HepG2 (cell line): ENCODE measurements around the gene NOXO1. TPM values are rescaled to one million over a fixed set of nuclear protein-coding genes. Genes with fewer than 3 reads are reported as not detected.
A peak's percentile ranks its signal among the peaks of the same experiment; 100 is the strongest.

ENCODE experiments used
- BRD4 ChIP-seq: sonication (generic); formaldehyde crosslinking; IDR thresholded peaks from 2 replicates; pipeline ENCODE4 v1.4.0; 2020; ENCODE audit warnings: missing genetic modification reagents
- ELF4 ChIP-seq: sonication (generic); formaldehyde crosslinking; IDR thresholded peaks from 2 replicates; pipeline ENCODE4 v1.5.0; 2020; ENCODE audit warnings: missing genetic modification reagents, mild to moderate bottlenecking, moderate library complexity, borderline replicate concordance
- GABPB1 ChIP-seq: IDR thresholded peaks from 2 replicates; pipeline ENCODE4 v1.6.1; 2016; ENCODE audit warnings: mild to moderate bottlenecking, missing genetic modification reagents, moderate library complexity, missing compliant biosample characterization
- LBX2 ChIP-seq: sonication (generic); formaldehyde crosslinking; IDR thresholded peaks from 2 replicates; pipeline ENCODE4 v1.5.0; 2020; ENCODE audit warnings: missing genetic modification reagents, mild to moderate bottlenecking, borderline replicate concordance
- MTERF4 ChIP-seq: sonication (generic); formaldehyde crosslinking; IDR thresholded peaks from 2 replicates; pipeline ENCODE4 v1.8.0; 2023; ENCODE audit warnings: mild to moderate bottlenecking, missing genetic modification reagents
- MTF2 ChIP-seq: sonication (generic); formaldehyde crosslinking; IDR thresholded peaks from 2 replicates; pipeline ENCODE4 v1.5.0; 2020; ENCODE audit warnings: missing genetic modification reagents, borderline replicate concordance
- PPARG ChIP-seq: conservative IDR thresholded peaks from 2 replicates; pipeline ENCODE4 v1.6.1; 2016; ENCODE audit warnings: missing biosample characterization, missing genetic modification reagents
- SRSF1 ChIP-seq: fragments of 200-400 bp; formaldehyde crosslinking; optimal IDR thresholded peaks from 2 replicates; pipeline ENCODE3; 2017; ENCODE audit warnings: mild to moderate bottlenecking, low read depth, low read length, moderate library complexity
- SSRP1 ChIP-seq: IDR thresholded peaks from 2 replicates; pipeline ENCODE4 v1.6.1; 2016; ENCODE audit warnings: control low read depth
- TBP ChIP-seq: sonication (generic); formaldehyde crosslinking; IDR thresholded peaks from 2 replicates; pipeline ENCODE4 v1.5.0; 2020; ENCODE audit warnings: missing genetic modification reagents
- YEATS2 ChIP-seq: sonication (generic); formaldehyde crosslinking; IDR thresholded peaks from 2 replicates; pipeline ENCODE4 v1.4.0; 2020; ENCODE audit warnings: missing genetic modification reagents, borderline replicate concordance
- ZFP36L1 ChIP-seq: sonication (generic); formaldehyde crosslinking; IDR thresholded peaks from 2 replicates; pipeline ENCODE4 v1.8.0; 2022; ENCODE audit warnings: mild to moderate bottlenecking, missing genetic modification reagents, moderate library complexity
- ZGPAT ChIP-seq: IDR thresholded peaks from 2 replicates; pipeline ENCODE4 v1.6.1; 2016; ENCODE audit warnings: mild to moderate bottlenecking
- ZNF557 ChIP-seq: sonication (generic); formaldehyde crosslinking; IDR thresholded peaks from 2 replicates; pipeline ENCODE4 v1.4.0; 2020; ENCODE audit warnings: missing genetic modification reagents
- ZNF562 ChIP-seq: sonication (generic); formaldehyde crosslinking; IDR thresholded peaks from 2 replicates; pipeline ENCODE4 v1.8.0; 2022; ENCODE audit warnings: missing genetic modification reagents, borderline replicate concordance
- ZNF609 ChIP-seq: sonication (generic); formaldehyde crosslinking; IDR thresholded peaks from 2 replicates; pipeline ENCODE4 v1.4.0; 2020; ENCODE audit warnings: mild to moderate bottlenecking, missing genetic modification reagents, borderline replicate concordance
- ZNF713 ChIP-seq: sonication (generic); formaldehyde crosslinking; IDR thresholded peaks from 2 replicates; pipeline ENCODE4 v1.4.0; 2020; ENCODE audit warnings: mild to moderate bottlenecking, missing genetic modification reagents
- ZSCAN30 ChIP-seq: sonication (generic); formaldehyde crosslinking; IDR thresholded peaks from 2 replicates; pipeline ENCODE4 v1.5.0; 2020; ENCODE audit warnings: mild to moderate bottlenecking, missing genetic modification reagents
- polyA plus RNA-seq, 8 experiments: library from polyadenylated mRNA; depleted of rRNA in 3 of 8; stranded (reverse) in 7 of 8; unstranded in 1 of 8; fragments of >200 nt; fragmentation: Illumina TruSeq in 4 of 8; extraction: Trizol in 4 of 8; gene quantifications; 2 replicates each; pipeline versions ENCODE4 v1.2.1 to v1.2.3, GENCODE V29; 2011 to 2016; ENCODE audit warnings: low read depth in 4 of 8, missing spikeins in 1 of 8, mixed read lengths in 1 of 8; ENCODE audit not compliant: insufficient read depth in 1 of 8
- total RNA-seq, 5 experiments: library from RNA; depleted of rRNA; stranded (reverse); fragments of >200 nt; fragmentation: Illumina TruSeq; extraction: Trizol; gene quantifications; 2 replicates each; pipeline ENCODE4 v1.2.3, GENCODE V29; 2016; ENCODE audit warnings: low read depth in 1 of 5
- TF ChIP-seq, protein P1 (sequence below): sonication (generic); formaldehyde crosslinking; IDR thresholded peaks from 2 replicates; pipeline ENCODE4; 2020; ENCODE audit warnings: missing genetic modification reagents, mild to moderate bottlenecking, borderline replicate concordance

The NOXO1 gene
- total and polyA plus RNA-seq, 2 of the 13 experiments (the other 11 are each of a cell fraction or from before 2014, with no cell fraction given): 0.69 to 1.4 TPM

DNA sequence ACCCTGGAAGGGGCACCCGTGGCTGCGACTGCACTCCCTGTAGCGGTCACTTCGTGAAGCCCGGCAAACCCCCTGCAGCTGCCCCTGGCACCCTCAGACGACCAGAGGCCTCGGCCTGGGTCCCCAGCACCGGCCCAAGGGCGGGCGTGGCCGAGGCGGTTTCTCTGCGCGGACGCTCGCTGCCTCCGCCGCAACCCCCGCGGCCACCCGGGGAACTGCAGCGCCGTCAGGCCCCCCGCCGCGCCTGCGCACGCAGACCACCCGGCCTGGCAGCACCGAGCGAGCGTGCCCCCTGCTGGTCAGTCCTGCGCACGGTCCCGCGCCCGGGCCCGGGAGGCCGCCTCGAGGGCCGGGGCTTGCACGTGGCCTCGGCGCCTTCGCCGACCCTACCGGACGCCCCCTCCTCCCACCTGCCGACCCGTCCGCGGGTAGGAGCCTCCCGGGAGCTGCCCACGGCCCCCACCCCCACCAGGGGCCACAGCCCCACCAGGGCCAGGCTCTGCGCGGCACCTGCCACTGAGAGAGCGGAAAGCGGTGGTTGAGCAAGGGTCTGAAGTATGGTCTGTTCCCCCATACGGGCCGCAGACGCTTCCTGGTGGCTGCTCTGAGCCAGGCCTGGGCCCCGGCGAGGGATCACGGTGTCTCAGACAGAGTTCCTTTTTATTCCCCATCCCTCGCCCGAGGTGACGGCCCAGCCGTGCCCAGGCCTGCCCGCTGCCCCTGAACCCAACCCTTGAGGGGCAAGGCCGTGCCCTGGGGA is 51.5 kb downstream of the NOXO1 start (continued):
- TF ChIP-seq YEATS2 (CRISPR knock-in tag) (no peak), ZNF562 (no peak), GABPB1 (CRISPR knock-in tag) (peak; percentile 62; the same call in 1 of the 2 replicates), ZGPAT (peak; percentile 64), ZNF713 (no peak), MTF2 (CRISPR knock-in tag) (no peak), ELF4 (CRISPR knock-in tag) (no peak), ZNF609 (CRISPR knock-in tag) (peak; percentile 48; the same call in 1 of the 2 replicates), ZSCAN30 (CRISPR knock-in tag) (no peak), PPARG (CRISPR knock-in tag) (no peak), BRD4 (CRISPR knock-in tag) (peak; percentile 85; the same call in 1 of the 2 replicates), ZFP36L1 (CRISPR knock-in tag) (peak; percentile 77; the same call in 1 of the 2 replicates), SRSF1 (no peak), MTERF4 (CRISPR knock-in tag) (no peak), LBX2 (CRISPR knock-in tag) (peak; percentile 76; the same call in 1 of the 2 replicates), ZNF557 (CRISPR knock-in tag) (peak; percentile 70; the same call in 1 of the 2 replicates), TBP (no peak), SSRP1 (CRISPR knock-in tag) (no peak)
- TF ChIP-seq, protein P1, sequence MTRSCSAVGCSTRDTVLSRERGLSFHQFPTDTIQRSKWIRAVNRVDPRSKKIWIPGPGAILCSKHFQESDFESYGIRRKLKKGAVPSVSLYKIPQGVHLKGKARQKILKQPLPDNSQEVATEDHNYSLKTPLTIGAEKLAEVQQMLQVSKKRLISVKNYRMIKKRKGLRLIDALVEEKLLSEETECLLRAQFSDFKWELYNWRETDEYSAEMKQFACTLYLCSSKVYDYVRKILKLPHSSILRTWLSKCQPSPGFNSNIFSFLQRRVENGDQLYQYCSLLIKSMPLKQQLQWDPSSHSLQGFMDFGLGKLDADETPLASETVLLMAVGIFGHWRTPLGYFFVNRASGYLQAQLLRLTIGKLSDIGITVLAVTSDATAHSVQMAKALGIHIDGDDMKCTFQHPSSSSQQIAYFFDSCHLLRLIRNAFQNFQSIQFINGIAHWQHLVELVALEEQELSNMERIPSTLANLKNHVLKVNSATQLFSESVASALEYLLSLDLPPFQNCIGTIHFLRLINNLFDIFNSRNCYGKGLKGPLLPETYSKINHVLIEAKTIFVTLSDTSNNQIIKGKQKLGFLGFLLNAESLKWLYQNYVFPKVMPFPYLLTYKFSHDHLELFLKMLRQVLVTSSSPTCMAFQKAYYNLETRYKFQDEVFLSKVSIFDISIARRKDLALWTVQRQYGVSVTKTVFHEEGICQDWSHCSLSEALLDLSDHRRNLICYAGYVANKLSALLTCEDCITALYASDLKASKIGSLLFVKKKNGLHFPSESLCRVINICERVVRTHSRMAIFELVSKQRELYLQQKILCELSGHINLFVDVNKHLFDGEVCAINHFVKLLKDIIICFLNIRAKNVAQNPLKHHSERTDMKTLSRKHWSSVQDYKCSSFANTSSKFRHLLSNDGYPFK: peak; percentile 43; the same call in 1 of the 2 replicates
